Measurements from ENCODE around the gene RBM45.

DNA sequence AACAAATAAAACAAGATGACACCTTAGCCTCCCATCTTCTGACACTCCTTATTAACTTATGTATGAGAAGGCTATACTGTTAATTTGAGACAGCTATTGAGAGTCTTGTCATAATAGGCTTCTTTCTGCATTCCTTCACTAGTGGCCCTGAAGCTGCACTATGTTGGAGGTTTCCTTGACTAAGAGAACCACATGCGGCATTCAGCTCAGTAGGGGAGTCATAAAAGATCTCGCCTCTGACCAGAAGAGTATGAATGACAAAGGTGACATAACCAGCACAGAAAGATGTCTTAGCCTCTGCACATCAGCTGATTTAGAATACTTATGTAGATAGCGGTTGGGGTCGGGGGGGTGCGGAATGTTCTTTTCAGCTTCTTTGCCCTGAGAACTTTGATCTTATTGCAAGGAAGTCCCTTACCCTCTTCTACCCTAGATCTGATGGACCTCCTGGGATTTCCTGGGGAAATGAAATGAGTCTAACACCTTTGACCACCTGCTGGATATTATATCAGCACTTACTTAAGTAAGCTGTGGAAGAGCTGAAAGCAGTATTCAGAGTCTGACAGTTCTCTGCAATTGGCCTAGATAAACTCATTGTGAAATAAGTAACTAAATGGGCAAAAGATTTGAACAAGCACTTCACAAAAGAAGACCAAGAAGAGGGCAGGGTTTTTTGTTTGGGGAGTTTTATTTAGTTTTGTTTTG lies 24.2 kb downstream of the RBM45 start:
- TF ChIP-seq, protein P1, sequence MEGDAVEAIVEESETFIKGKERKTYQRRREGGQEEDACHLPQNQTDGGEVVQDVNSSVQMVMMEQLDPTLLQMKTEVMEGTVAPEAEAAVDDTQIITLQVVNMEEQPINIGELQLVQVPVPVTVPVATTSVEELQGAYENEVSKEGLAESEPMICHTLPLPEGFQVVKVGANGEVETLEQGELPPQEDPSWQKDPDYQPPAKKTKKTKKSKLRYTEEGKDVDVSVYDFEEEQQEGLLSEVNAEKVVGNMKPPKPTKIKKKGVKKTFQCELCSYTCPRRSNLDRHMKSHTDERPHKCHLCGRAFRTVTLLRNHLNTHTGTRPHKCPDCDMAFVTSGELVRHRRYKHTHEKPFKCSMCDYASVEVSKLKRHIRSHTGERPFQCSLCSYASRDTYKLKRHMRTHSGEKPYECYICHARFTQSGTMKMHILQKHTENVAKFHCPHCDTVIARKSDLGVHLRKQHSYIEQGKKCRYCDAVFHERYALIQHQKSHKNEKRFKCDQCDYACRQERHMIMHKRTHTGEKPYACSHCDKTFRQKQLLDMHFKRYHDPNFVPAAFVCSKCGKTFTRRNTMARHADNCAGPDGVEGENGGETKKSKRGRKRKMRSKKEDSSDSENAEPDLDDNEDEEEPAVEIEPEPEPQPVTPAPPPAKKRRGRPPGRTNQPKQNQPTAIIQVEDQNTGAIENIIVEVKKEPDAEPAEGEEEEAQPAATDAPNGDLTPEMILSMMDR (IDR thresholded peaks at IDR 0.05): no peak
- TF ChIP-seq POLR2A (IDR thresholded peaks at IDR 0.05) (no peak), POLR2AphosphoS5 (IDR thresholded peaks at IDR 0.05) (no peak)
